Epithelial cell of proximal tubule (primary cell): ENCODE results near the gene JMJD6. TPM values are rescaled to one million over a fixed set of nuclear protein-coding genes. Genes with fewer than 3 reads are reported as not detected.

Source experiments
- DNase-seq: peaks from one replicate; pipeline ENCODE4 v3.0.0-alpha.2; 2011; ENCODE audit warnings: low read depth
- H3K4me3 ChIP-seq: 2 replicates; pipeline ENCODE4 v1.5.1; 2011; ENCODE audit warnings: low read depth, mild to moderate bottlenecking, low read length
- CTCF ChIP-seq: conservative IDR thresholded peaks from 2 replicates; pipeline ENCODE4 v1.5.1; 2012; ENCODE audit warnings: low read depth, mild to moderate bottlenecking, low read length
- total RNA-seq: library from RNA; depleted of rRNA; stranded (reverse); fragments of >200 nt; gene quantifications from 2 replicates; pipeline ENCODE4 v1.2.3, GENCODE V29; 2015

Gene JMJD6
- total RNA-seq, 1 donor from 2014 or later, result 41.2 TPM

GRCh38 chr17:76679239-76679638, 47.2 kb downstream of the JMJD6 start:
- DNase-seq, result no peak
- no peak overlapping the region for H3K4me3 ChIP-seq
- no peak for TF ChIP-seq CTCF

- H3K4me3 ChIP-seq, result no peak overlapping the region
- no peak for DNase-seq
- no peak for TF ChIP-seq CTCF
These were observed 48.1 kb downstream of the JMJD6 start for GRCh38 chr17:76678330-76678729.

- no peak for TF ChIP-seq CTCF
- no peak overlapping the region for H3K4me3 ChIP-seq
- DNase-seq, result no peak
These were observed 49.0 kb downstream of the JMJD6 start for GRCh38 chr17:76677406-76677805.

GRCh38 chr17:76676629-76677028, 49.8 kb downstream of the JMJD6 start:
- H3K4me3 ChIP-seq, result no peak overlapping the region
- TF ChIP-seq CTCF, result no peak
- no peak for DNase-seq

- no peak for DNase-seq
- no peak overlapping the region for H3K4me3 ChIP-seq
- TF ChIP-seq CTCF, result no peak
These were observed 50.8 kb downstream of the JMJD6 start for GRCh38 chr17:76675648-76676047.

- DNase-seq, result no peak
- no peak overlapping the region for H3K4me3 ChIP-seq
- no peak for TF ChIP-seq CTCF
These were observed 51.8 kb downstream of the JMJD6 start for GRCh38 chr17:76674600-76674999.

GRCh38 chr17:76673729-76674128, 52.7 kb downstream of the JMJD6 start:
- no peak for TF ChIP-seq CTCF
- no peak for DNase-seq

More at GRCh38 chr17:76673729-76674128, 52.7 kb downstream of the JMJD6 start:
- no peak overlapping the region for H3K4me3 ChIP-seq
